ENCODE measurements around the gene C1QTNF6.

Gene C1QTNF6

GRCh38 chr22:37137903-37138665, 50.0 kb downstream of the C1QTNF6 start:
- DNase-seq = no peak

GRCh38 chr22:37137131-37137530, 50.9 kb downstream of the C1QTNF6 start:
- DNase-seq = no peak

GRCh38 chr22:37135023-37135422, 53.0 kb downstream of the C1QTNF6 start:
- DNase-seq = no peak

DNA sequence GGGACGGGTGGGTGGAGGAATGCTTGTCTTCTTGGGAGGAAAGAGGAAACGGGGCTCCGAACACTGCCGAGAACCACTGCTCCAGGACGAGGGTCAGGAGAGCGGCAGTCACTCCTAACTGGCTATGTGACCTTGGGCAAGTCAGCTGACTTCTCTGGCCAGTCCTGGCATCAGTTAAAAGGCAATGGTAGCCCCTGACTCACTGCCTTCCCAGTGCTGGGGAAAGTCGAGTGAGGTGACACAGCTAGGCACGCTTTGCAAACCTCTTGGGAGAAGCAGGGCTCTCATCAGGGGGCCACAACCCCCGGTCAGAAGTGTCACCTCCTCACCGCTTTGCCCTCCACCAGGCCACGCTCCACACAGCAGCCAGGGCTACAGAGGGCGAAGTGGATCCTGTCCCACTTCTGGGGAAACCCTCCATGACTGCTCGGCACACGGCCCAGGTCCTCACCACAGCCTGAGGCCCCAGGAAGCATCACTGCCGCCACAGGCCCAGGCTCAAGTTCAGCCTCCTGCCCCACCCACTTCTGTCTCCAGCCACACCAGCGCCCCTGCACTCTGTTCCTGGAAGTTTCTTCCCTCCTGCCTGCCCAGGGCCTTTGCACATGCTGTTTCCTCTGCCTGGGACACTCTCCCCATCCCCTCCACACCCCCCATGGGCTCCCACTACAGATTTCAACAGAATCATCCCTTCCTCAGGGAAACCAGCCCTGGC, 54.6 kb downstream of the C1QTNF6 start:
- no peak for DNase-seq

- DNase-seq = no peak
Observed at GRCh38 chr22:37132773-37133172, 55.3 kb downstream of the C1QTNF6 start.
